HG03457 (cell line): ENCODE results near the gene PCDH20.
"Not testable (repeated sequence)": the region's sequence is repeated elsewhere in the genome, so short reads cannot be mapped to it uniquely, and the experiment has no call there.

Source experiments
- ATAC-seq: cut with Tn5 transposase; IDR thresholded peaks from one replicate; pipeline ENCODE4 v1.9.1; 2021; ENCODE audit warnings: moderate number of reproducible peaks; ENCODE audit not compliant: unreplicated experiment

PCDH20 gene, protein sequence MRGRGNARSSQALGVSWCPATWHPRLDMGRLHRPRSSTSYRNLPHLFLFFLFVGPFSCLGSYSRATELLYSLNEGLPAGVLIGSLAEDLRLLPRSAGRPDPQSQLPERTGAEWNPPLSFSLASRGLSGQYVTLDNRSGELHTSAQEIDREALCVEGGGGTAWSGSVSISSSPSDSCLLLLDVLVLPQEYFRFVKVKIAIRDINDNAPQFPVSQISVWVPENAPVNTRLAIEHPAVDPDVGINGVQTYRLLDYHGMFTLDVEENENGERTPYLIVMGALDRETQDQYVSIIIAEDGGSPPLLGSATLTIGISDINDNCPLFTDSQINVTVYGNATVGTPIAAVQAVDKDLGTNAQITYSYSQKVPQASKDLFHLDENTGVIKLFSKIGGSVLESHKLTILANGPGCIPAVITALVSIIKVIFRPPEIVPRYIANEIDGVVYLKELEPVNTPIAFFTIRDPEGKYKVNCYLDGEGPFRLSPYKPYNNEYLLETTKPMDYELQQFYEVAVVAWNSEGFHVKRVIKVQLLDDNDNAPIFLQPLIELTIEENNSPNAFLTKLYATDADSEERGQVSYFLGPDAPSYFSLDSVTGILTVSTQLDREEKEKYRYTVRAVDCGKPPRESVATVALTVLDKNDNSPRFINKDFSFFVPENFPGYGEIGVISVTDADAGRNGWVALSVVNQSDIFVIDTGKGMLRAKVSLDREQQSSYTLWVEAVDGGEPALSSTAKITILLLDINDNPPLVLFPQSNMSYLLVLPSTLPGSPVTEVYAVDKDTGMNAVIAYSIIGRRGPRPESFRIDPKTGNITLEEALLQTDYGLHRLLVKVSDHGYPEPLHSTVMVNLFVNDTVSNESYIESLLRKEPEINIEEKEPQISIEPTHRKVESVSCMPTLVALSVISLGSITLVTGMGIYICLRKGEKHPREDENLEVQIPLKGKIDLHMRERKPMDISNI

DNA sequence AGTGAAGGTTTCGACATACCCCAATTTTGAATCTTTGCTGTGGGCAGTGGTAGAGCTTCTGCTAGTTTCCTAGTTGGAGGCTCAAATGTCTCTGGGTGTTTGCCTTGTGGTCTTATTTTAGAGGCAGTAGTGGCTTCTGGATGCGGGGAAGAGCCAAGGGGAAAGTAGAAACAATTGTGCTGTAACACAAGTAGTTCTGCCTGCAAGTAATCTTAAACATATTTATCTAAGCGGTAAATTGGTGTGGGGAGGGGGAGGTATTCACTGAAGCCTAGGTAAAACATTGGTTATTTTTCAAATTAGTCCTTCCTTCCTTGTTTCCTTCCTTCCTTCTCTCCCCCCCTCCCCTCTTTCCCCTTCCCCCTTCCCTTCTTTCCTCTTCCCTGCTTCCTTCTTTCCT lies at the start of gene PCDH20:
Gene PCDH20 (minus strand): TSS at position 101 of the 400 bp plus-strand sequence. CDS start 691 bp downstream, outside the sequence.
- ATAC-seq = no peak

DNA sequence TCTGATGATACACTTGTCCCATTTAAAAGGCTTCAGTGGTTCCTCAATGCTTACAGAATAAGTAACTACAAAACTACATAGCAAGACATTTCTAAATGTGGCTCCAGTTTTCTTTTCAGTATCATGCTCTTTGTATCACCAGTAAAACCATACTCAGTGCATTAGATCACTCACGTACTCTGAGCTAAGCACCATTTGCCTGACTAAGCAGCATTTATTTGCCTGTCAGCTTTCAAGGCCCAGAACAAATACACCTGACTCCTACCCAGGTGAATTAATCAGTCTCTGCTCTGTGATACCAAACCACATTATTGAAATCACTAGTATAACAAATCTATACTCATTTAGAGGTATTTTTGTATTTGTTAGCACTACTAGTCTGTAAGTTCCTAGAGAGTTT lies 47.4 kb upstream of the PCDH20 start:
- ATAC-seq = no peak

DNA sequence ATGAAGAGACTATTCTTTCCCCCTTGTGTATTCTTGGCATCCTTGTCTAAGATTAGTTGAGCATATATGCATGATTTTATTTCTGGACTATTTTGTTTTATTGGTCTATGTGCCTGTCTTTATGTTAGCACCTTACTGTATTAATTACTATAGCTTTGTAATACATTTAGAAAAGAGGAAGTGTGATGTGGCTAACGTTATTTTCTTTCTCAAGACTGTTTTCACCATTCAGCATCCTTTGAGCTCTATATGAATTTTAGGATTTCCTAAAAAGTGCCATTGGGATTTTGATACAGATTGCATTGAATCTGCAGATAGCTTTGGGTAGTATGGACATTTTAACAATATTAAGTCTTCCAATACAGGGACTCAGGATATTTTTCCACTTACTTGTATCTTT lies 37.5 kb upstream of the PCDH20 start:
- ATAC-seq = no peak

DNA sequence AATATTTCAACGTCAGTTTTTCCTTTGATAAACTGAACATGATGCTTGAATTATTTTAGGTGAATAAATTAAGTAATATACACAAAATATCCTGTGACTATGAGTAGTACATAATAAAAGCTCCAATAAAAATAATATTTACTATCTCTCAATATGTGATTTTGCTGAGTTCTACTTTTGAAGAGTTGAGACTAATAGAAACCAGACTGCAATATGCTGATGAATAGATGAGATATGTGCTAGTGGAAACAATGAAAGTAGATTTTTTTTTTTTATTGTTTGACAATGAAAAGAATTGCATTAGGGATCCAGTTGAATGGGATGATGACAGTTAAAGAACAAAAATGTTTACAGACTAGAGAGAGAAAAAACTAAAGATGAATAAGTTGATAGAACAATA lies 16.4 kb upstream of the PCDH20 start:
- no peak for ATAC-seq

DNA sequence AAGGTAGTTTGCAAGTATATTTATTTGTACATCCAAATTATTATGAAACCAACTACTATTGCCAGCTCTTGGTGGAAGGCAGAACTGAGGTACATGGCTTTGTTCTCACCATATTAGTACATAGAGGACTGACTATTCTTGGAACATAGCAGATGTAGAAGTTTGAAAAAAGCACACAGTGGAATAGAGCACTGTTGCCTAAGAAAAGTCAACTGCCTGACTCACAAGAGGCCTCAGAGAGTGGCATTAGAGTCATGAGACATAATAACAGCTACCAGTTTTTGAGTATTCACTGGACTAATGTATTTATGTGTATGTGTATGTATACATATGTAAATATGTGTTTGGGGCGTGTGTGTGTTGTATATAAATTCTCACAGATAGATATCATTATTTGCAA lies 8.3 kb upstream of the PCDH20 start:
- no peak for ATAC-seq

DNA sequence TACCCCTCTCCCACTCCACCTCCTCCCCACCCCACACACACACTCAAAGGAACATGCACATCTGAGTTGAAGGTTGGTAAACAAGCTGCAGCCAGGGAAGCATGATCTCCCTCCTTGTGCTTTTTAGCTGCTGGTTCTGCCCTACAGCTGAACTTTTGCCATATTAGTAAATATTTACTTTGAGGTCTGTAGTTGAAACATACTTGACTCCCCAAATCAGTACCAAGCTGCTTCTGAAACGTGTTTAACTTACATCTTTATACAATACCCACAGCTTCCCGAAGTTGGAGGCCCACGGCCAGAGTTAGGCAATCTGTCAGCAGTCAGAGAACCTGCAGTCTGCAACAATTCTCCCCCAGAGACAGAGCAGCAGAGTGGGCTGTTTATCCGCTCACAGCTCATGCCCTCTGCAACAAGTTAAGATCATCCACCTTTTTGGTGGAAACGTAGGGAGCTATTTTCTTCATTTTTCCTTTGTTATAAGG lies 1.5 kb upstream of the PCDH20 start:
- no peak for ATAC-seq

DNA sequence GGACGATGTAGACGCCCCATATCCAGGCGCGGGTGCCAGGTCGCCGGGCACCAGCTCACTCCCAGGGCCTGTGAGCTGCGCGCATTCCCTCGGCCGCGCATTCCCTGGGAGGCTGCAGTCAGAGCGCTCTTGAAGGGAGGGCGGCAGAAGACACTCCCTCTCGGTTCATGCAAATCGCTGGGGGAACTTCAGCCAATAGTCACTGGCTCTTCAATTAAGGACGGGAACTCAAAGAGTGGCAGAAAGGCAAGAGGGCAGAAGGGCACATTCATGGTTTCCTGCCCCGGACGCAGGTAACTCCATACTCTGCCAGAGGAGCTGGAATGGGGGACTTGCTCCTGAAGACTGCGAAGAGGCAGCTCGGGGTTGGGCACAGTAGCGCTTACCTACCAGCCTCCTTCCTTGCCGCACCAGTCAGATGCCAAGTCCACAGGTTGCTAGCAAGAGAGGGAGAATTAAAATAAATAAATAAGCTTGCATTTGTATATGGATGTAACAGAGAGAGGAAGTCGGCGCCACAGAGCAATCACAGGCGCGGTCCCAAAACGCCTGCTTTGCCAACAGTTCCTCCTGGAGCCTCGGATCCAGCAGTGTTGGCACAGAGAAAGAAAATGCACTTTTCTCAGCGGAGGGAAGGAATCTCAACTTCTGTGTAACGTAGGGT lies 459 bp downstream of the PCDH20 start:
- ATAC-seq = no peak

DNA sequence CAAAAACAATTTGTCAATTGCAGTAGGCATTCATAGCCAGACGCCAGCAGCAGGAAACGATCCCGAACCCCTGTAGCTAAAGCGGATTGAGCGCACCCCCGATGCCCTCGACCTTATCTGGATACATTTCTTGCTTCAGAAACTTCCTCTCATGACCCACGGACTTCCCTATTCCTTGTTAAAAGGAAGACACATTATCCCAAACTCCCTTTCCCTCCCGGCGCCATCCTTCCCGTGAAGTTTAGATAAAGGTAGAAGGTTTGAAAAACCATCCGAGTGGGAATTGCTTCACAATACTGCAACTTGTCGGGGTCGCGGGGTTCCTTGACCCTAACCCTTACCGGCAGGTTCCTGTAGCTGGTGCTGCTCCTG lies 977 bp downstream of the PCDH20 start:
- no peak for ATAC-seq

DNA sequence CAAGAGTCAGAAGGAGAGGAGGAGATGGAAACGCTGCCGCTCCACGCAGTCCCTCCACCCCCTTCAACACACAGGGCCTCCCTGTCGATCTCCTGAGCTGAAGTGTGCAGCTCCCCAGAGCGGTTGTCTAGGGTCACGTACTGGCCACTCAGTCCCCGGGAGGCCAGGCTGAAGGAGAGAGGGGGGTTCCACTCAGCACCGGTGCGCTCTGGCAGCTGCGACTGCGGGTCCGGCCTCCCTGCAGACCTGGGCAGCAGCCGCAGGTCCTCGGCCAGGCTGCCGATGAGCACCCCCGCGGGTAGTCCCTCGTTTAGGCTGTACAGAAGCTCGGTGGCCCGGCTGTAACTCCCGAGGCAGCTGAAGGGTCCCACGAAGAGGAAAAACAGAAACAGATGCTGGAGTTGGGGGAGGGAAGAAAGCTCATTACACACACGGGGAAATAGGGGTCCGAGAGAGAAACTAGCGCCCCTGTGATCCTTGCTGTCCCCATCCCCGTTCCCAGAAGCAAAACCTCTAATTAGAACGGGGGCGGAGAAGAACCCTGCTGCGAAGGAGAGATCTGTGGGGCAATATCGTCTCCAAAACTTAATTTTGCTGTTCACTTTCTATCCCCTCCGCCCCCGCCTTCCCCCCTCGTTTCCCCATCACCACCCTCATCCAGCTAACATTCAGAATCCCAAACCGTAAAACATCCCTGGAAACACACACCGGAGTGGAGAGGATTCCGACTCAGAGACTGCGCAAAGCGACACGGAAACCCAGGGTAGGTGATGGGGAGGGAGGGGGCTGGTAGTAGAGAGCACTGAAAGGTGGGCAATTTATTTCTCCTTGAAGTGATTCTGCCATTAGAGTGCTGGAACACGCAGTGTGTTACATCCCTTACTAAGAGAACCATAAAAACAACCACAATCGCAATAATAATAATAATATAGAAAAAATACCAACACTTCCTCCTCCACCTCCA lies 1.8 kb downstream of the PCDH20 start:
- no peak for ATAC-seq

DNA sequence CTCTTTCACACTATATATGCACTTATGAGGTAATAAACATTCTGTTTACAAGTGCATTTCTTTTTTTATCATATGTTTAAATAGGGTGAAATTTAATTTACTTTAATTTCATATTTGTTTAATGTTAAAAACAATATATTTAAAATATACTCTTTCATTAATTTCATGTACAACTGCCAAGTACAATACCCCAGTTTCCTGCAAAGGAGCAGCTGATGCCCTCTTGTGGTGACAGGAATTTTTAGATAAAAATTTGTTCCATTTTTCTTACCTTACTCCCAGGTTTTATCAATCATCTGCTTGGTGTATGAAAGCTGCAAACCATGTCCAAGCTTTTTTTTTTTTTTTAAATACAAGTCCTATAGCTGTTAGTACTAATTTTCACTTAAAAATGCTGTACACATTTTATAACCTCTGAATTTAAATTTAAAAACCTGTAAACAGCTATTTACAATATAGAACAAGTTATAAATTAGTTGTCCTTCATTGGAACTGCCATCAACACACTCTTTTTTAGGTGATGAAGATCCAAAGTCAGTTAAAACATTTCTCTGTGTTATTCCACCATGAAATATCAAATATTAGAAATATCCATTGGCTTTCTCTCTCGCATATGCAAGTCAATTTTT lies 4.9 kb downstream of the PCDH20 start:
- no peak for ATAC-seq

DNA sequence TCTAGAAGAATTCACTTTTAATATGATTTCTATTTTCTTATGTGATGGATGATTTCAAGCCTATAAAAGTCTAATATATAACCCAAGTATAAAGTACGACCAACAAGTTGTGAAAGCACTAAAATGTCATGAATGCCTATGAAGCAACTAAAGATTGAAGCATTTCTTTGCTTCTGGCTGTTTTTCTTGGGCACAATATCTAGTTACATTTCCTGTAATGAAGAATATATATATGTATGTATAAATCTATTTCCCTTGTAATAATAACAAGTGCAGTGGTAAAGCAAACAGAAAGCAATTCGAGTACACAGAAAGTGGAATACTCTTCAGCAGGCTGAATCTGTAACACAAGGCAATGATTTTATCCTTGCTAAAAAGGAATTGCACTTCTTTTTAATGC lies 5.4 kb downstream of the PCDH20 start:
- ATAC-seq = no peak

DNA sequence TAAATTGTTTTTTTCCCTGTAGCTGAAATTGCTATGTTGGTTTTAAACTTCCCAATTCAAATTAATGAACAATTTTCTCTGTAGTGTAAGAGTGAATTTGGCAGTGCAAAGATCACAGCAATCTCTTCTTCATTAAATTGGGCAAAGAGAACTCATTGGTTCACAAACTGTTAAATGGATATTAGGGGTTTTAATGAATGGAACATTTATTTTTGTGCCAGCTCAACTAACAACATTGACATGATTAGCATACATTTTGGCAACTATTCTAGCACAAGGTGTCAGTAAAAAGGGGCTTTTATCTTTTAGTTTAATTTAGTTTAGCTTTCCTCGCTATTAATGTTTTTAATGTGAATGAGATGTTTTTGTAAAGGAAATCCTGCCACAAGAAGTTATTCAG lies 7.1 kb downstream of the PCDH20 start:
- no peak for ATAC-seq

DNA sequence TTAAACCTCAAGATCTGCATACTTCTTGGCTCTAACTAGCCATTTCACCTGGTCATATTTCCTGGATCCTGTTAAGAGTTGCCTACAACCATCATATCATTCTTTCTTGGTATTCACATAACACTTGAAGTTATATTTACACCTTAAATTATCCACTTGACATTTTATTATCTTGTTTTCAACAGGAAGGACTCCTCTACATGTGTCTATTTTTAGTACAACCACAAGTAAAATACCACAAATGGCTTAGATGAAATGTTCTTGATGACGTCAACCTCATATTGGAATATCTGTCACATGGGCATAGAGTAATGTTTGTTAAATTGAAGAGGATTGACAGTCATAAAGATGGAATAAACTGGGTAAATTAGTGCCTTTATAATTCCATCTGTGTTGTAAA lies 9.4 kb downstream of the PCDH20 start:
- ATAC-seq = no peak

DNA sequence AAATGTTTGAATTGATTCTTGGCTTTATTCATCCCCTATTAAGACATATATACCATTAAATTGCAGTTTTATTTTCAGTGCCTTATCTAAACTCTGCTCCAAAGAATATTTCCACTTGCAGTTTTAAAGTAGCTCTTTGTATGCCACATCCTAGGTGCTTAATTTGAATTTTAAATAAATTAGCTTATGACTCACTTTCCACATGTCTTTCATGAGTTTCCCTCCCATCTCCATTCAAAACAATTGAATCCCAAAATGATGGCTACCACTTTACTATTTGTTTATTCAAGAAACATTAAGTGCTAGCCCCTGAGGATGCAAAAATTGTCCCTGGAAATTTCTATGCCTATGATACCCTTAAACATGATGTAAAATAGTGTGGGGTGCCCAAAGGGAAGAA lies 19.5 kb downstream of the PCDH20 start:
- no peak for ATAC-seq

DNA sequence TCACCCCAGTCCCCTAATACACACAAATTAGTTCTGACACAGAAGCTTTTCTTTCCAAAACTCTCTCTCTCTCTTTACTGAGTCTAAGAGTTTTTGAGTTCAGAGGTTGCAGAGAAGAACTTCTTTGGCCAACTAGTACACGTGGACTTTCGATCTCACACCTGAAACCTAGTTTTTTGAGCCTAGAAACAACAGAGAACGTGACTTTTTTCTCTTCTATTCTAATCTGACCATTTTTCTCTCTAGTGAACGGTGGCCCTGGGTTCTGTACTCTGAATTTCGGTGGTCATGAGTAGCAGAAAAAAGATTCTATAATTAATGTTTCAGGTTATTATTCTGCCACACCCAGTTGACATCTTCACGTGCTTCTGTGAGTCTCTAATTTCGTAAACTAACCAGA lies 24.2 kb downstream of the PCDH20 start:
- ATAC-seq = no peak

DNA sequence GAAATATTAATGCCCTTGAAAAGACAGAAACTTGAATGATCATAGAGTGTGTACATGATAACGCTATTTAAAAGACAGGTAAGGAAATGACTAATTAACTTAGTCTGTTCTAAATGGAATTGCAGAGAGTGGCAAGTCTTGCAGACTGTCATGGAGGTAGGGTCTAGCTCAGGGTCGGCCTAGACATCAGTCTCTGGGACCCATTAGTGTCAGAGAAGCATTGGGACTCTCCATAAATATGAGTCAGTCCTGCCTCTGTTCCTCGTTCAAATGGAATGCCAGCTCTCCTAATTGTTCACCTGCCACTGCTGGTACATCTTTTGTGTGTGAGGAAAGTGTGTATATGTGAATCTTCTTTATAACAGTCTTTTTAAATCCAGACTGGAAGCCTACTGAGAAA lies 28.0 kb downstream of the PCDH20 start:
- ATAC-seq = no peak

DNA sequence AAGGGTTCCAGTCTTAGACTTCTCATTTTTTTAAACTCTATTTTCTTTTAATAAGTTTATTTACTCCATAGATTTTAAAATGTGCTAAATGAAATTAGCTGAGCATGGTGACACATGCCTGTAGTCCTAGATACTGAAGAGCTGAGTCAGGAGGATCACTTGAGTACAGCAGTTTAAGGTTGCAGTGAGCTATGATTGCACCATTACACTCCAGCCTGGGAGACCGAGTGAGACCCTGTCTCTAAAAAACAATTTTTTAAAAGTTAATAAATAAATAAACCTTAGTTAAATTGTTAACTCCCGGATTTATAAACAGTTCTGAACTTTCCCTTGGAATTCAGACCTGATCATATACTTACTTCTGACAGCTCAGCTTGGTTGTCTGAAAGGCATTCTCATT lies 32.5 kb downstream of the PCDH20 start:
- no peak for ATAC-seq

DNA sequence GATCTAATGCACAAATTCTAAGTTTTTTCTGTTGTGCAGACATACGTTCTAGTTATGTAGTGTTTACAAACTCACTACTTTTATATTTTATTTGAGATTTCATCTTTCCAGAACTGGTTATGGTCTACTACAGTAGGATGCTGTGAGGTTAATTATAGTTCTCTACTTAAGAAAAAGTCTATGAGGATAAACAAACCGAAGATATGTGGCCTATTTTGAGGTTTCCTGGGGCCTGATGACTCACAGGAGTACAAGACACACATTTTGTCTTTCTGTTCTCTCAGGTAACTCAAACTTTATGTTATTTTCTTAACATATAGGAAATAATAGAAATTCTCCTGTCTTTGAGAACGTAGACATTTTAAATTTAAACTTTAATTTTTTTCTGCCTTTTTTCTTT lies 45.1 kb downstream of the PCDH20 start:
- no peak for ATAC-seq

DNA sequence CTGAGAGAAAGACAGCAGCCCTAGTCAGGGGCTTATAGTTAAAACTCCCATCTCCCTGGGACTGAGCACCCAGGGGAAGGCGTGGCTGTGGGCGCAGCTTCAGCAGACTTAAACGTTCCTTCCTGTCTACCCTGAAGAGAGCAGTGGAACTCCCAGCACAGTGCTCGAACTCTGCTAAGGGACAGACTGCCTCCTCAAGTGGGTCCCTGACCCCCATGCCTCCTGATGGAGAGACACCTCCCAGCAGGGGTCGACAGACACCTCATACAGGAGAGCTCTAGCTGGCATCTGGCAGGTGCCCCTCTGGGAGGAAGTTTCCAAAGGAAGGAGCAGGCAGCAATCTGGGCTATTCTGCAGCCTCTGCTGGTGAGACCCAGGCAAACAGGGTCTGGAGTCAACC lies 51.0 kb downstream of the PCDH20 start:
- not testable (repeated sequence) for ATAC-seq

DNA sequence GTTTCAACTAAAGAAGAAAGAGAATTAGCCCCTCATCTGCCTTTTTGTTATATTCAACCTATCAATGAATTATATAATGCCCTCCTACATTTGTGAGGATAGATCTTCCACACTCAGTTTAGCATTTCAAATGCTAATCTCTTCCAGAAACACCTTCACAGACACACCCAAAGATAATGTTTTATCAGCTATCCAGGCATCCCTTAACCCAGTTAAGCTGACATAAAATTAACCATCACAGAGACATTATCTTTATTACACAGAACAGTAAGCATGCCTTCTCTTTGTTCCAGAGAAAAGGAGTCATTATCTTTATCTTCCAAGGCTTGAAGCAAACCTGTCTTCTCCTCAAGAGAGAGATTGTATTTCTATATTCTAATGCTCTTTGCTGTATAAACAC lies 53.1 kb downstream of the PCDH20 start:
- ATAC-seq = no peak
